Thymus (tissue), 2 donors: ENCODE data around the gene TCAIM. TPM values are rescaled to one million over a fixed set of nuclear protein-coding genes. Genes with fewer than 3 reads are reported as not detected.

ENCODE experiments used
- polyA plus RNA-seq: library from polyadenylated mRNA; stranded (reverse); fragments of 200-250 nt; gene quantifications from one replicate; pipeline ENCODE4 v1.2.3, GENCODE V29; 2013
- total RNA-seq: library from RNA; stranded (reverse); fragments of 120-200 nt; gene quantifications from one replicate; pipeline ENCODE4 v1.2.4, GENCODE V29; 2013
- donor health status: healthy.

Gene TCAIM
- total and polyA plus RNA-seq, 2 donors = 18.1 to 19.0 TPM

Other genes starting within 250 kb of the TCAIM start
- under 0.01 TPM for gene TOPAZ1, start 96.9 kb upstream of the TCAIM start, total RNA-seq
- gene TOPAZ1, start 96.9 kb upstream of the TCAIM start, polyA plus RNA-seq = under 0.01 TPM
- gene ZNF445, start 138.9 kb downstream of the TCAIM start, total RNA-seq = 5.9 TPM
- gene ZNF445, start 138.9 kb downstream of the TCAIM start, polyA plus RNA-seq = 5.0 TPM
- 8.0 TPM for gene ZKSCAN7, start 216.4 kb downstream of the TCAIM start, total RNA-seq
- 5.3 TPM for gene ZKSCAN7, start 216.4 kb downstream of the TCAIM start, polyA plus RNA-seq
- 3.1 TPM for gene ZNF660, start 246.2 kb downstream of the TCAIM start, total RNA-seq
- 2.3 TPM for gene ZNF660, start 246.2 kb downstream of the TCAIM start, polyA plus RNA-seq